ENCODE results near the gene STAC.

- TF ChIP-seq EZH2phosphoT487 (IDR thresholded peaks at IDR 0.05; ENCODE audit: borderline replicate concordance, low read length) (no peak), EZH2 (IDR thresholded peaks at IDR 0.05; ENCODE audit: low read length, unreplicated experiment) (no peak)
- TF ChIP-seq, protein P1, sequence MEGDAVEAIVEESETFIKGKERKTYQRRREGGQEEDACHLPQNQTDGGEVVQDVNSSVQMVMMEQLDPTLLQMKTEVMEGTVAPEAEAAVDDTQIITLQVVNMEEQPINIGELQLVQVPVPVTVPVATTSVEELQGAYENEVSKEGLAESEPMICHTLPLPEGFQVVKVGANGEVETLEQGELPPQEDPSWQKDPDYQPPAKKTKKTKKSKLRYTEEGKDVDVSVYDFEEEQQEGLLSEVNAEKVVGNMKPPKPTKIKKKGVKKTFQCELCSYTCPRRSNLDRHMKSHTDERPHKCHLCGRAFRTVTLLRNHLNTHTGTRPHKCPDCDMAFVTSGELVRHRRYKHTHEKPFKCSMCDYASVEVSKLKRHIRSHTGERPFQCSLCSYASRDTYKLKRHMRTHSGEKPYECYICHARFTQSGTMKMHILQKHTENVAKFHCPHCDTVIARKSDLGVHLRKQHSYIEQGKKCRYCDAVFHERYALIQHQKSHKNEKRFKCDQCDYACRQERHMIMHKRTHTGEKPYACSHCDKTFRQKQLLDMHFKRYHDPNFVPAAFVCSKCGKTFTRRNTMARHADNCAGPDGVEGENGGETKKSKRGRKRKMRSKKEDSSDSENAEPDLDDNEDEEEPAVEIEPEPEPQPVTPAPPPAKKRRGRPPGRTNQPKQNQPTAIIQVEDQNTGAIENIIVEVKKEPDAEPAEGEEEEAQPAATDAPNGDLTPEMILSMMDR (conservative IDR thresholded peaks at IDR 0.05; ENCODE audit: low read depth, low read length) = no peak
Measured at GRCh38 chr3:36372534-36372935, 7.8 kb upstream of the STAC start.
